ENCODE measurements around the gene BBLN. TPM values are rescaled to one million over a fixed set of nuclear protein-coding genes. Genes with fewer than 3 reads are reported as not detected.

Gene BBLN
- total RNA-seq, 1 experiment from 2014 or later = 74.9 TPM

DNA sequence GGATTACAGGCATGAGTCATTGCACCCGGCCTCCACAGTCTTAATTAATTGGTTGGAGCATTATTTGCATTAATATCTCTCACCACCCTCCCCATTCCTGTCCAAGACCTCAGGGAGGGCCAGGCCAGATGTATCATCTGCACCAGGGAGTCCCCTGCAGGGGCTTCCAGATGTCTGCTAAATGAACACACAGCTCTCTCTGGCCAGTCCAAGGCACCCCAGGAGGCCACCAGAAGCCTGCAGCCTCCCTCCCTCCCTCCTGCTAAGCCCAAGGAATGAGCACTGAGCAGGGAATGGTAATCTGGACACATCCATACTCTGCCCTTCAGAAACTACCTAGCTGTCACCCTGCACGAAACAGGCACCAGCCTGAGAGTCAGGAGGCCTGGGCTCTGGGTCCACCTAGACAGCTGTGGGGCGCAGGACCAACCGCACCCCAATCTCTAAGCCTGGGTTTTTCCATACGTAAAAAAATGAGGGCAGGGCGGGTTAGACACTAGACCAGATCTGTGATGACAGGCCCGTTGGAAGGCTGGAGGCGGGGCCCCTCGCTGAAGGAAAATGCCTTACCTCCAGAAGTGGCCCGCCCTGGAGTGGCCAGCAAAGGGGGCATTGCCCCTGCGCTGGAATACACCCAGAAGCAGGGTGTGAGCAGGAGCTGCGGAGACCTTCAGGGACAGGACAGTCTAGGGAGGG, 23.0 kb downstream of the BBLN start:
- no peak overlapping the region for H3K27ac Mint-ChIP-seq
- no peak overlapping the region for H3K56ac ChIP-seq (ENCODE audit: insufficient read length, low read depth, low read length)
- no peaks in the 10 kb centered on the region for H4K20me1 ChIP-seq (ENCODE audit: control insufficient read depth, insufficient read depth, insufficient read length)
- no peak overlapping the region for H2BK15ac ChIP-seq (ENCODE audit: low read depth, low read length)
- no peaks in the 10 kb centered on the region for H3K9me3 ChIP-seq (ENCODE audit: control insufficient read depth, low read depth, low read length)
- H3K4me1 ChIP-seq (ENCODE audit: insufficient read depth, low read length) = no peaks in the 10 kb centered on the region
- peaks cover 2 to 7% of the 10 kb centered on the region in 2 experiments; a peak in 1 of 5 replicates for H3K9me3 Mint-ChIP-seq
- no peak overlapping the region for H3K4ac ChIP-seq (ENCODE audit: low read depth, low read length)
- no peak overlapping the region; a peak in 1 of 5 replicates for H3K4me3 Mint-ChIP-seq
- no peak overlapping the region for H4K5ac ChIP-seq (ENCODE audit: insufficient read length, low read depth, low read length)
- H2AFZ ChIP-seq (ENCODE audit: low read length) = no peak overlapping the region
- no CpG with 5 or more reads among the region's 12 CpGs for whole genome bisulfite sequencing (ENCODE audit: extremely low coverage, insufficient read length, low lambda C conversion rate)
- H3K36me3 Mint-ChIP-seq (ENCODE audit: insufficient read depth in 1 of 3, low read depth in 3 of 3) = peaks cover 47 to 73% (median 64%) of the 10 kb centered on the region in 3 experiments
- no peak overlapping the region for H4K91ac ChIP-seq (ENCODE audit: insufficient read length, low read depth, low read length)
- H2BK120ac ChIP-seq (ENCODE audit: low read depth, low read length, poor library complexity, severe bottlenecking) = no peak overlapping the region
- H3K27me3 Mint-ChIP-seq (ENCODE audit: low read depth) = no peaks in the 10 kb centered on the region
- H3T11ph ChIP-seq (ENCODE audit: low read length) = no peak overlapping the region
- no peak overlapping the region for H3K14ac ChIP-seq (ENCODE audit: insufficient read depth, low read length)
- no peak overlapping the region for H3K23ac ChIP-seq (ENCODE audit: insufficient read length, low read depth, low read length)
- H3K27ac ChIP-seq (ENCODE audit: insufficient read length, low read depth, low read length) = no peak overlapping the region
- no peak overlapping the region for H2BK12ac ChIP-seq (ENCODE audit: insufficient read length, low read depth, low read length)
- no peaks in the 10 kb centered on the region for H3K79me1 ChIP-seq (ENCODE audit: insufficient read depth, low read depth, low read length, poor library complexity, severe bottlenecking)
- H3K4me2 ChIP-seq (ENCODE audit: insufficient read depth, insufficient read length, low read length) = no peak overlapping the region
- no peak overlapping the region for H2BK20ac ChIP-seq (ENCODE audit: low read depth, low read length, poor library complexity, severe bottlenecking)
- no peak overlapping the region for H2BK5ac ChIP-seq (ENCODE audit: insufficient read length, low read length)
- H3K23me2 ChIP-seq (ENCODE audit: insufficient read length, low read depth, low read length, poor library complexity, severe bottlenecking) = no peaks in the 10 kb centered on the region
- H4K8ac ChIP-seq (replicated peaks; ENCODE audit: insufficient read length, low read depth, low read length) = no peak overlapping the region
- no peak overlapping the region for H3K18ac ChIP-seq (ENCODE audit: insufficient read length, low read depth, low read length)
- H3K9ac ChIP-seq (ENCODE audit: extremely low read depth, insufficient read length, low read length) = no peak overlapping the region
- H2AK5ac ChIP-seq (ENCODE audit: insufficient read length, low read length) = no peak overlapping the region
- H3K79me2 ChIP-seq (ENCODE audit: insufficient read depth, low read length) = no peaks in the 10 kb centered on the region
- no peak for DNase-seq
- H3K4me1 Mint-ChIP-seq = peaks cover 0 to 2% of the 10 kb centered on the region in 2 experiments; a peak in 1 of 4 replicates
- no peak for TF ChIP-seq CTCF (conservative IDR thresholded peaks at IDR 0.05)
- H3K27me3 ChIP-seq (ENCODE audit: insufficient read depth, low read length) = no peaks in the 10 kb centered on the region
